ENCODE results near the gene ST3GAL4. TPM values are rescaled to one million over a fixed set of nuclear protein-coding genes. Genes with fewer than 3 reads are reported as not detected.

Gene ST3GAL4
- total RNA-seq, 1 experiment from 2014 or later = 50.6 TPM

DNA sequence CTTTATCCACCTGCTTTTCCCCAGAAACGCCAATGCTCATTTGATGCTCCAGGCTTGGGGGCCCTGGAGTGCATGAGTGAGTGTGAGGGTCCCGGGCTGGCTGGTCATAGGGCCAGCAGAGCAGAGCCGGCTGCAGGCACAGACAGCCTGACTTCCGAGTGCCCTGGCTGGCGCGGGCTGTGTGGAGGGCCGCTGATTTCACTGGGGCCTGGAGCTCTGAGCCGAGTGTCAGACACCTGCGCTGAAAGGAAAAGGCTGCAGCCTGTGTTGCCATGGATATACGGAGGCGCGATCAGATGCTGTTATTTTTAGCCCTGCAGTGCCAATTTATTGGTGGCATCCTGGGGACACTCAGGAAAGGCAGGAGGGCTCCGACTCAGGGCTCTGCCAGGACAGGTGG lies 87.6 kb downstream of the ST3GAL4 start:
- DNase-seq (ENCODE audit: low read depth) = no peak

DNA sequence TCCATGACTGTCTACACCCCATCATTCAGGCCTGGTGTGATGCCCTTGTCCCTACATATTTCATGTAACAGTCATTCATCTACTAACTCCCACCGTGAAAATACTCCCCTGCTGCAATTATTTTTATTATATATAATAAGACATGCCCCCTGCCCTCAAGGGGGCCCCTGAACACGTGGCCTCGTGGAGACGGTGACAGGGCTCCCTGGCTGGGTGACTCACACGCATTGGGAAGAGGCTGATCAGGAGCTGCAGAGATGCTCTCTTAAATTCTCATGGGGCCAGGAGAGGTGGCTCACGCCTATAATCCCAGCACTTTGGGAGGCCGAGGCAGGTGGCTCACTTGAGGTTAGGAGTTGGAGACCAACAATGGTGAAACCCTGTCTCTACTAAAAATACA lies 88.6 kb downstream of the ST3GAL4 start:
- DNase-seq (ENCODE audit: low read depth) = no peak

DNA sequence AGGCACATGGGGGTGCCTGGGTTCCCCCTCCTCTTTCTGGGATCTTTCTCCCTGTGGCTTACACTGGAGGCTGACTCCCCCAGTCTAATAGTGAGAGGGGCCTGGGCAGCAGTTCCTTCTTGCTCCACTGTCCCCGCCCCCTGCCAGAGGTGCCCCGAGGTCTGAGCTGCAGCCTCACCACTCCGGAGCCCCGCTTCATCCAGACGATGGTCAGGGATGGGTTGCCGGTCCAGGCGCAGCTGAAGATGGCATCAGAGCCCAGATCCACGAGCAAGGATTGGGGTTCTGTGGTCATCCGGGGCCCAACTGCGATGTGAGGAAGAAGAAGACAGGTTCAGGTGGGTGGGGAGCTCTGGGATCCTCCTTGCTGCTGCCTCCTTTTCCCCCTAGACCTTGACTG lies 91.1 kb downstream of the ST3GAL4 start:
- DNase-seq (ENCODE audit: low read depth) = no peak

DNA sequence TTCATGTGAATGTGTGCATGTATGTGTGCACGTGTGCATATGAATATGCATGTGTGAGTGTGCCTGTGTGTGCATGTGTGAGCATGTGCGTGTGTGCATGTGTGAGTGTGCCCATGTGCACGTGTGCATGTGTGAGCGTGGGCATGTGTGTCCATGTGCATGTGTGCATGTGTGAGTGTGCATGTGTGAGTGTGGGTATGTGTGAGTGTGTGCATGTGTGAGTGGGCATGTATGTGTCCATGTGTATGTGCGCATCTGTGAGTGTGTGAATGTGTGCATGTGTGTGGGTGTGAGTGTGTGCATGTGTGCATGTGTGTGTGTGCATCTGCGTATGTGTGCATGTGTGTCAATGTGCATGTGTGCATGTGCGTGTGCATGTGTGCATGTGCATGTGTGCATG lies 94.7 kb downstream of the ST3GAL4 start:
- DNase-seq (ENCODE audit: low read depth) = no peak

DNA sequence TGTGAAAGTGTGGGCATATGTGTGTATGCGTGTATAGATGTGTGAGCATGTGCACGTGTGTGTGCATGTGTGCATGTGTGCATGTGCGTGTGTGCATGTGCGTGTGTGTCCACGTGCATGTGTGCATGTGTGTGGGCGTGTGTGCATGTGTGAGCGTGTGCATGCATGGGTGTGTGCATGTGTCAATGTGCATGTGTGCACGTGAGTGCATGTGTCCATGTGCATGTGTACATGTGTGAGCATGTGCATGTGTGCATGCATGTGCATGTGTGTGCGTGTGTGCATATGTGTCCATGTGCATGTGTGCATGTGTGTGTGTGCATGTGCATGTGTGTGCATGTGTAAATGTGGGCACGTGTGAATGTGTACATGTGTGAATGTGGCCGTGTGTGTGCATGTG lies 95.3 kb downstream of the ST3GAL4 start:
- no peak for DNase-seq (ENCODE audit: low read depth)

DNA sequence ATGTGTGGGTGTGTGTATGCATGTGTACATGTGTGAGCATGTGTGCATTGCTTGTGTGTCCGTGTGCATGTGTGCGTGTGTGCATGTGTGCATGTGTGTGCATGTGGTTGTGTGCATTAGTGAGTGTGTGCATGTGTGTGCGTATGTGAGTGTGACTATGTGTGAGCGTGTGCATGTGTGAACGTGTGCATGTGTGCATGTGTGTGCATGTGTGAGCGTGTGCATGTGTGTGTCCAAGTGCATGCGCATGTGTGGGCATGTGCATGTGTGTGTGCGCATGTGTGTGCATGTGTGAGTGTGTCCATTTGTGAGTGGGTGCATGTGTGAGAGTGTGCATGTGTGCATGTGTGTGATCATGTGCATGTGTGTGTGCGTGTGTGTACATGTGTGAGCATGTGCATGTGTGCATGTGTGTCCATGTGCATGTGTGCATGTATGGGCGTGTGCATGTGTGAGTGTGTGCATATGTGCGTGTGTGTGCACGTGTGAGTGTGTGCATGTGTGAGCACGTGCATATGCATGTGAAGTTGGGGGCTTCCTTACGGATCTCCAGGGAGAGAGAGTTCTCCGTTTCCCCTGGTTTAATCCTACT lies 95.8 kb downstream of the ST3GAL4 start:
- no peak for DNase-seq (ENCODE audit: low read depth)

DNA sequence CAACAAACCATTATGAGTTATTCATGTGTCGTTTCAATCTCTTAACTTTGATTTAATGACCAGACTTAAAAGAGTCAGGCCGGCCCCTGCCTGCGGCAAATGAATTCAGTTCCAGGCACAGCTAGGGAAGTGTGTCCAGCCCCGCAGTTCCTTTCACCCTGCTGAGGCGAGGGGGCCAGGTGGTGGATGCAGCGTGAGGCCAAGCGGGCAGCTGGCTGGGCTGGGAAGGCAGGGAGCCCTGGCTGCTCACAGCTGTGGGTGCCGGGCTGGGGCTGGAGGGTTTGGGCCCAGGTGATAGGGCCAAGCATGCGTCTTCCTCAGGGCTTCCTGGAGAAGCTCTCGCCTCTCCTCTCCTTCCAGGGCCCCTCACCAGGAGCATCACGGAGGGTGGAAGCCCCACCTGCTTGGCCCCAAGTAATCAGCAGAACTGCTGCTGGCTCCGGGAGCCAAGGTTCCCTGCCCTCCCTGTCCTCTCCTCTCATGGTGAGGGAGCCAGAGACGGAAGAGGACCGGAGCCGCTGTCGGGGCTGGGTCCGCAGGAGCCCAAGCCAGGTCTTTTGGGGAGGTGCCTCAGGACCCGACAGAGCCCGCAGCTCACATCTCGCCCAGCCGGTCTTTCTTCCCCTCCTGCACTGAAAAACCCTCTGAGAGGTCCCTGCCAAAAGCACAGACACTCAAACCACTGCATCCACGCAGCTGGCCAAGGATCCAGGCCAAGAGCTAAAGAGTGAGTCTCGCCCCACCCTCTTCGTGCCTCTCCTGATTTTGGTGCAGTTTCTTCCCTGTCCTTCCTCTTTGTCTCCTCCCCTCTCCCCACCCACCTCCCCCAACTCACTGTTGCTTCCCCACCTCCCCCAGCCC lies 97.0 kb downstream of the ST3GAL4 start:
- no peak for DNase-seq (ENCODE audit: low read depth)

DNA sequence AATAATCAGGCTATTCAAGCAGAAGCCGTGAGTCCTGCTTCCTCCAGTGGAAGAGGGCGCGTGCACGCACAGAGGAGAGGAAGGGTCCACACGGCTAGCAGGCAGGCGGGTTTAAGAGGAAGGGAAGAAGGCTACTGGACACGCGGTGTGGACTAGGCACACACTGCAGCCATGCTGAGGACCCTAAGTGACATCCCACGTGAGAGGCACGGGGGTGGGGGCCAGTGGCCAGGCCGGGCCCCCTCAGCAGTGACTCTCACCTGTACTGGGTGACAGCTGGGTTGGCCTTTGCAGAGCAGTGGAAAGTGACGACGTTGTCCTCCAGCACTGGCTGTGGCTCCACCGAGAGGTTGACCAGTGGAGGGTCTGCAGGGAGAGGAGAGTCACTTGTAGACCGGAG lies 100.6 kb downstream of the ST3GAL4 start:
- no peak for DNase-seq (ENCODE audit: low read depth)

DNA sequence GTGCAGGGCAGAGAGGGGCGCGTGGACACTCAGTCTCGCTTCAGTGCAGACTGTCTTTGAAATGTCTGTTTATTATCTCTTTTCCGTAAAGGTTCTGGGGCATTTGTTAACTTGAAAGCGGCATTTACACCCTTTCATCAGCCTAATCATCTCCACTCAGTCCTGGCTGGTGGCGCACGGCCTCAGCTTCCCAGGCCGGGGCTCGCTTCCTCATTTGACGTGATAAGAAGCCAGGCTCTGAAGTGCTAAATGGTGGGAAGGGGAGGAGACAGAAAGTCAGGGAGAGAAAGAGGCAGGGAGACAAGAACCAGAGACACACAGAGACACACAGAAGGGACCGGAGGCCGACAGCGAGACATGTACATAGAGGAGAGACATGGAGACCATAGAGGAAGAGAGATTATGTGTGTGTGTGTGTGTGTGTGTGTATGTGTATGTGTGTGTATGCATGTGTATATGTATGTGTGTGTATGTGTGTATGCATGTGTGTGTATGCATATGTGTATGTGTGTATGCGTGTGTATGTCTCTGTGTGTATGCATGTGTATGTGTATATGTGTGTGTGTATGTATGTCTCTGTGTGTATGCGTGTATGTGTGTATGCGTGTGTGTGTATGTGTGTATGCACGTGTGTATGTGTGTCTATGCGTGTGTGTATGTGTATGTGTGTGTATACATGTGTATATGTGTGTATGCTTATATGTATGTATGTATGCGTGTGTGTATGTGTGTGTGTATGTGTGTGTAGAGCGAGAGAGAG lies 101.5 kb downstream of the ST3GAL4 start:
- no peak for DNase-seq (ENCODE audit: low read depth)

DNA sequence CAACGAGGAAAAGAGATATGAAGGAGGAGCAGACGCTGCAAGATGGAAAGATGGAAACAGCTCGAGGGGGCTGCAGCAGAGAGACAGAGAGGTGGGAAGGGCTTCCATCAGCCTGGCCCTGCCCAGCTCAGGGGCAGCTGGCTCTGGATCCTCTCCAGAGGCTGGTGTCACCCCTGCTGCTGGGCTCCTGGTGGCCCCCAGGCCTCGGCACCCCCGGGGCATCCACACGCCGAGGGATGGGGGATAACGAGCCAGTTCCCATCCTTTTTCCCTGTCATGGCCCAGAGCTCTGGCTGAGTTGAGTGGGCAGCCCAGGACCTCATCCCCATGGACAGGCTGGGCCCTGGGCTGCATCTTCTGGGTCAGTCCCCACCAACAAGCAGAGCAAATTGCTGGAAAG lies 102.3 kb downstream of the ST3GAL4 start:
- DNase-seq (ENCODE audit: low read depth) = no peak

DNA sequence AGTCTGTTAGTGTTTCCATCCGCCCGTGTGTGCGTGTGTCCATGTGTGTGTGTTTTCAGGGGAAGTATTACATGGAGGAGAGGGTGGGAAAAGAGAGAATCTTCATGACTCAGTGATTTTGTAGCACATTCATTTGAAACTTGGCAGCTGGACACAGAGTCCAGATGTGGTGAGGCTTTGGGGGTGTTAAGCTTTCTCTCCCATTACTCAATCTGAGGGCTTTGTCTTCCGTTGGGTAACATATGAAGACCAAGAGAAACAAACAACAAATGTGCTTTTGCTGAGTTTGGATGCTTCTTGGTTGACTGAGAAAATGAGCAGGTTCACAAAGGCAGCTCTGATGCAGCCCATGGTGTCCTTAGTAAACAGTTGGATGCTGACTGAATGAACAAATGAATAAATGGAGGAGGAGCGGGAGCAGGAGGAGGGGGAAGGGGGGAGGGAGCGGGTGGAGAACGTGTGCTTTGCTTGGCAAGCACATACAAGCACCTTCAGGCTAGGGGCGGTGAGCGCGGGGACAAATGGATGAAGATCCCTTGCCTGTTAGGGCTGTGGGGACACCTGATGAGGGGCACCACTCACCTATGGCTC lies 104.3 kb downstream of the ST3GAL4 start:
- DNase-seq (ENCODE audit: low read depth) = no peak

DNA sequence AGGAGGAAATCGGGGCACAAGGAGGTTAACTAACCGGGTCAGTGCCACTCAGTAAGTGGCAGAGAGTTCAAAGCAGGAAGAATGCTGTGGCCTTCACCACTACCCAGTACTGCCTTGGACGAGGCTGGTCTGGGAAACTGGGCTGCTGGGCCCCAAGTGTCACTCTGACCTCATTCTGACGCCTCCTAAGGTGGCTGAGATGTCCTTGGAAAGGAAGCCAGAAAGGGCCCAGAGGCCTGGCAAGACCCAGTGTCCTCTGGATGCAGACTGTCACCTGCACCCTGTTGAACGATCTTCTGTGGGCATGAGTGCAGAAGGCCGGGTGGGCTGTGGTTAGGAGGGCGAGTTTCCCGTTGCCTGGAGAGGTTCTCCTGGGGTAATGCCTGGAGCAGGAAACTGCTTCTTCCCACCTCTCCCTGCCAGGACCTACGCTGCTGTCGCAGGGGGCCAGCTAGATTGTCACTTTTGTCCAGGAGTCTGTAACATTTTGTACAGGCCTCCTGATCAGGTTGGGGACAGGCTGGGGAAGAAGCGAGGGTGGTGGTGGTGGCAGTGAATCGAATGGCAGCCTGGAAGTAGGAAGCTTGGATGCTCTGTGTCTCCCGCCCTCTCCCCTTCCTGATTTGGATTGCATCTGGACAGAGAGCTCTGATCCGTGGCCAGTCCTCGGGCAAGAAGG lies 105.1 kb downstream of the ST3GAL4 start:
- no peak for DNase-seq (ENCODE audit: low read depth)

DNA sequence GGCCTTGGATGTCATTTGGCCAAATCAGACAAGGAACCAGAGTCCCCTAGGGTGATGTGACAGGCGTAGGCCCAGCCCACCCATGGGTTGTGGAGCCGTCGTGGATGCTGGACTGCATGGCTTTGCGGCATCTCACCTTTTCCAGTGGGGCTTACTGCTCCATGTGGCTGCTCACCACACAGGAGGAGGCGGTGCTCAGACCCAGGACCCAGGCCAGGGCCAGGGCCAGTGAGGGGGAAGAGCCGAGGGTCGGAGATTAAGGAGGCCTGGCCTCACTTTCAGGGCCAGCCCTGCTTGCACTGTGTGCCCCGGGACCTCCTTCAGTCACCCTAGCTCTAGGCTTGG lies 105.6 kb downstream of the ST3GAL4 start:
- no peak for DNase-seq (ENCODE audit: low read depth)

DNA sequence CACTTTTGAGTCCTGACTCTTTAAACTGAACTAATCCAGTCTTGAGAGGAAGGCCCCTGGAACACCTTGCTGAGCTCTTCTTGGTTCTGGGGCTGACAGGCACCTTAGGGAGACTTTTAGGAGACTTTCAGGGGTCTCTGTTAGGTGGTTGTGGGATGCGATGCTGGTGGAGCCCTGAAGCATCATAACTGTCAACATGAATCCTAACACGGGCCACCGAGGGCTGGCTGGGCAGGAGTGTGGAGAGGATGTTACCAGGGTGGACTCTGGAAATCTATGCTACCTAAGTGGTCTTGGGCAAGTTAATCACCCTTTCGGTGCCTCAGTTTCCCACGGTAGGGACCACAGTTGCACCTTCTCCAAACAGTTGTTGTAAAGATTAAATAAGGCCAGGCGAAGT lies 106.5 kb downstream of the ST3GAL4 start:
- DNase-seq (ENCODE audit: low read depth) = no peak

DNA sequence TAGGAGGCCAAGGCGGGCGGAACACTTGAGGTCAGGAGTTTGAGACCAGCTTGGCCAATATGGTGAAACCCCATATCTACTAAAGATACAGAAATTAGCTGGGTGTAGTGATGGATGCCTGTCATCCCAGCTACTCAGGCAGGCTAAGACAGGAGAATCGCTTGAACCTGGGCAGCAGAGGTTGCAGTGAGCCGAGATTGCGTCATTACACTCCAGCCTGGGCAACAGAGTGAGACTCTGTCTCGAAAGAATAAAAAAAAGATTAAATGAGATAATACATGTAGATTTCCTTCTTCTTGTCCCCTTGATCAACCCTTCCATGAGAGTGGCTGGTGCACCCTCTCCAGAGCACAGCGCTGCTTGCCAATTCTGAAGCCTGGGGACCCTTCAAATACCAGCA lies 106.9 kb downstream of the ST3GAL4 start:
- no peak for DNase-seq (ENCODE audit: low read depth)

Other genes starting within 250 kb of the ST3GAL4 start
- 12.0 and 25.9 TPM in 2 replicates for gene RPUSD4, start 144.0 kb upstream of the ST3GAL4 start, total RNA-seq (2014; rRNA removed; shearing (Covaris generic))
- 27.3 and 28.3 TPM in 2 replicates for gene FAM118B, start 143.9 kb upstream of the ST3GAL4 start, total RNA-seq (2014; rRNA removed; shearing (Covaris generic))
- gene SRPRA, start 86.8 kb upstream of the ST3GAL4 start, total RNA-seq (2014; rRNA removed; shearing (Covaris generic)) = 164 and 167 TPM in 2 replicates
- 37.6 and 49.8 TPM in 2 replicates for gene FOXRED1, start 86.5 kb upstream of the ST3GAL4 start, total RNA-seq (2014; rRNA removed; shearing (Covaris generic))
- gene TIRAP, start 72.6 kb upstream of the ST3GAL4 start, total RNA-seq (2014; rRNA removed; shearing (Covaris generic)) = 2.2 and 8.1 TPM in 2 replicates
- 20.0 and 27.8 TPM in 2 replicates for gene DCPS, start 51.6 kb upstream of the ST3GAL4 start, total RNA-seq (2014; rRNA removed; shearing (Covaris generic))